Heart right ventricle (tissue), 16 donors: ENCODE data around the gene GNE. TPM values are rescaled to one million over a fixed set of nuclear protein-coding genes. Genes with fewer than 3 reads are reported as not detected.

Experiments
- ATAC-seq, 8 donors: fragments of 200-7000 bp; cut with Tn5 transposase; one replicate each; pipeline ENCODE4 v1.9.1; 2020; ENCODE audit warnings: mild to moderate bottlenecking in 8 of 8, moderate library complexity in 8 of 8, moderate number of reproducible peaks in 1 of 8
- DNase-seq, 2 donors: peaks; one replicate each; pipeline ENCODE4 v3.0.0-alpha.2; 2020
- H3K27ac ChIP-seq, 10 donors: fragments of 200-600 bp; sonication (generic) in 2 of 10; one replicate each; pipeline versions ENCODE4 v1.5.0 to v1.8.0; 2020 to 2022; ENCODE audit warnings: mild to moderate bottlenecking in 3 of 10
- H3K27me3 ChIP-seq, 7 donors: fragments of 200-600 bp; one replicate each; pipeline ENCODE4 v1.8.0; 2021 to 2022; ENCODE audit warnings: mild to moderate bottlenecking in 2 of 7
- H3K36me3 ChIP-seq, 9 donors: fragments of 200-600 bp; sonication (generic) in 1 of 9; one replicate each; pipeline versions ENCODE4 v1.5.0 to v1.8.0; 2020 to 2022; ENCODE audit warnings: mild to moderate bottlenecking in 2 of 9
- H3K4me1 ChIP-seq, 9 donors: fragments of 200-600 bp; sonication (generic) in 1 of 9; one replicate each; pipeline versions ENCODE4 v1.5.0 to v1.8.0; 2020 to 2022; ENCODE audit warnings: mild to moderate bottlenecking in 4 of 9
- H3K4me3 ChIP-seq, 10 donors: fragments of 200-600 bp; sonication (generic) in 2 of 10; one replicate each; pipeline versions ENCODE4 v1.5.0 to v1.8.0; 2020 to 2022; ENCODE audit warnings: mild to moderate bottlenecking in 7 of 10, moderate library complexity in 2 of 10
- H3K9me3 ChIP-seq, 11 donors: fragments of 200-600 bp in 10 of 11; sonication (generic) in 2 of 11; one replicate each; pipeline versions ENCODE4 v1.5.0 to v1.8.0; 2013 to 2022; ENCODE audit warnings: mild to moderate bottlenecking in 2 of 11, control low read depth in 1 of 11, moderate library complexity in 1 of 11
- CTCF ChIP-seq, 9 donors: fragments of 200-600 bp; sonication (generic) in 2 of 9; IDR thresholded peaks; one replicate each; pipeline versions ENCODE4 v1.5.0 to v1.8.0; 2021 to 2022; ENCODE audit warnings: antibody characterized with exemption in 9 of 9, mild to moderate bottlenecking in 5 of 9, moderate library complexity in 1 of 9
- WGBS, 2 donors: extraction: QIAGEN DNeasy Blood & Tissue Kit; methylation state at CpG; one replicate each; pipeline ENCODE4 v1.1.7; 2013; ENCODE audit warnings: inconsistent platforms in 1 of 2; 5-methylcytosine and 5-hydroxymethylcytosine counted together
- intact Hi-C, 10 donors: fragments of 100-400 bp; cut with DNase I; formaldehyde crosslinking; loops; one replicate each; pipeline versions ENCODE4 v1.11.1 to v1.14.2; 2022
- polyA plus RNA-seq, 2 donors: library from polyadenylated mRNA; stranded (reverse); fragments of 200-250 nt; gene quantifications; one replicate each; pipeline ENCODE4 v1.2.3, GENCODE V29; 2013
- total RNA-seq, 10 donors: library from RNA; stranded (reverse); fragmentation: NEBNext Ultra II Directional in 3 of 10; extraction: Animal tissue kit (Norgen Biotek cat#: 25700) in 3 of 10; gene quantifications; one replicate each; pipeline versions ENCODE4 v1.2.1 to v1.2.4, GENCODE V29; 2021 to 2023
- donor health status: Arrhythmogenic right ventricular cardiomyopathy.
- donor health status: ischemic (EF 13 %, LVEDD 7.1; RV severe dilation, severe dysfunction).
- donor health status: healthy with polysubstance abuse.
- donor health status: DM: no; HTN: yes; CAD: no.
- donor health status: DM: no; HTN: no; CAD: no.
- donor health status: ischemic (EF 25% LVEDD 6.9; RV normal size, moderate dysfunction).
- donor health status: ischemic (EF 25% LVEDD 5.7; RV mildly dilated, moderate dysfunction).
- donor health status: healthy.
- donor health status: DM: yes; HTN: yes; CAD: no.
- donor health status: Ischemic cardiomyopathy.
- donor health status: ischemic (EF 35%, LVEDD 5.7; RV mildly dilated, moderate dysfunction).
- donor health status: nonischemic (EF 11% LVEDD 7.7; RV severe dilation, severe dysfunction).
- donor health status: DM: yes; HTN: yes; CAD: no.
- donor health status: PGD.
- donor health status: ischemic (EF 29% LVEDD 5.4; RV normal size, mild dysfunction).
- donor health status: nonischemic (EF 23%, LVEDD 6.1; RV moderate dilation, normal function).

GNE gene
- total and polyA plus RNA-seq, 12 donors = 4.0 to 14.9 (median 12.1) TPM

- no peak overlapping the region for H3K27ac ChIP-seq
- no peak for TF ChIP-seq CTCF (IDR thresholded peaks at IDR 0.05)
- peaks cover under 1 to 100% (median 68%) of the 10 kb centered on the region in 9 donors for H3K36me3 ChIP-seq
- intact Hi-C loops = no loop called here
- DNase-seq (no peak), ATAC-seq (no peak)
- H3K4me3 ChIP-seq = no peak overlapping the region
- peaks cover 0 to 10% (median 2%) of the 10 kb centered on the region in 11 donors for H3K9me3 ChIP-seq
- 96 to 97% methylated on average over 3 of the region's 3 CpGs for WGBS, 2 donors
- H3K27me3 ChIP-seq = no peaks in the 10 kb centered on the region
- peaks cover 0 to 19% (median 3%) of the 10 kb centered on the region in 9 donors for H3K4me1 ChIP-seq
Measured at GRCh38 chr9:36221667-36222066, 36.6 kb downstream of the GNE start.

GRCh38 chr9:36218411-36218901 is 39.8 kb downstream of the GNE start:
- H3K27me3 ChIP-seq = no peaks in the 10 kb centered on the region
- DNase-seq (no peak), ATAC-seq (peak in 1 of 8 donors; percentile 16)
- no peak overlapping the region for H3K27ac ChIP-seq
- peaks cover 0 to 92% (median 50%) of the 10 kb centered on the region in 9 donors for H3K36me3 ChIP-seq
- intact Hi-C loops = no loop called here
- H3K4me1 ChIP-seq = peaks cover 0 to 48% (median 26%) of the 10 kb centered on the region in 9 donors
- H3K9me3 ChIP-seq = peaks cover 0 to 10% (median 2%) of the 10 kb centered on the region in 11 donors
- TF ChIP-seq CTCF (IDR thresholded peaks at IDR 0.05) = no peak
- H3K4me3 ChIP-seq = no peak overlapping the region
- 80 to 85% methylated on average over 7 of the region's 7 CpGs for WGBS, 2 donors

- Histone ChIP-seq H3K27me3 (no peaks in the 10 kb centered on the region), H3K4me1 (peaks cover 1 to 53% (median 31%) of the 10 kb centered on the region in 9 donors), H3K4me3 (no peak overlapping the region), H3K9me3 (peaks cover 0 to 8% (median 2%) of the 10 kb centered on the region in 11 donors), H3K36me3 (peaks cover 0 to 92% (median 45%) of the 10 kb centered on the region in 9 donors), H3K27ac (peak overlapping the region in 1 of 10 donors; percentile 28)
- no peak for DNase-seq
- no peak for TF ChIP-seq CTCF (IDR thresholded peaks at IDR 0.05)
- intact Hi-C loops = no loop called here
- WGBS, 2 donors = 95 to 97% methylated on average over 5 of the region's 5 CpGs
- ATAC-seq = no peak
Measured at GRCh38 chr9:36218011-36218410, 40.2 kb downstream of the GNE start.

GRCh38 chr9:36217256-36217968 is 40.8 kb downstream of the GNE start:
- Histone ChIP-seq H3K4me3 (no peak overlapping the region), H3K27ac (peak overlapping the region in 2 of 10 donors; percentile 10 to 28), H3K4me1 (peaks cover 7 to 59% (median 37%) of the 10 kb centered on the region in 9 donors), H3K27me3 (no peaks in the 10 kb centered on the region), H3K36me3 (peaks cover 0 to 92% (median 39%) of the 10 kb centered on the region in 9 donors), H3K9me3 (peaks cover 0 to 2% (median under 1%) of the 10 kb centered on the region in 11 donors)
- 62 to 68% methylated on average over 13 of the region's 13 CpGs for WGBS, 2 donors
- no peak for ATAC-seq
- no peak for DNase-seq
- no peak for TF ChIP-seq CTCF (IDR thresholded peaks at IDR 0.05)
- intact Hi-C loops = no loop called here
